ENCODE measurements around the gene UST.
"Not testable (repeated sequence)": the region's sequence is repeated elsewhere in the genome, so short reads cannot be mapped to it uniquely, and the experiment has no call there.

Gene UST

GRCh38 chr6:148845464-148845863 lies 98.6 kb downstream of the UST start:
- H3K4me1 ChIP-seq (ENCODE audit: control insufficient read depth in 1 of 2, insufficient read depth in 2 of 2, low read length in 2 of 2), result no peaks in the 10 kb centered on the region
- H3K9ac ChIP-seq (ENCODE audit: low read depth in 1 of 2, low read length in 2 of 2), result no peak overlapping the region
- H3K27me3 ChIP-seq (ENCODE audit: control insufficient read depth in 1 of 2, insufficient read depth in 2 of 2, low read length in 2 of 2), result no peaks in the 10 kb centered on the region
- no peak overlapping the region for H3K27ac ChIP-seq (ENCODE audit: low read depth, low read length)
- no peaks in the 10 kb centered on the region for H3K36me3 ChIP-seq (ENCODE audit: control insufficient read depth in 1 of 2, insufficient read depth in 2 of 2, low read length in 2 of 2)
- H3K9me3 ChIP-seq (ENCODE audit: control insufficient read depth in 1 of 2, low read length in 2 of 2), result no peaks in the 10 kb centered on the region
- H3K4me3 ChIP-seq (ENCODE audit: low read depth in 1 of 2, low read length in 2 of 2), result no peak overlapping the region

GRCh38 chr6:148846778-148847761 lies 100.2 kb downstream of the UST start:
- Histone ChIP-seq H3K36me3 (ENCODE audit: control insufficient read depth in 1 of 2, insufficient read depth in 2 of 2, low read length in 2 of 2) (no peaks in the 10 kb centered on the region), H3K4me3 (ENCODE audit: low read depth in 1 of 2, low read length in 2 of 2) (no peak overlapping the region), H3K27me3 (ENCODE audit: control insufficient read depth in 1 of 2, insufficient read depth in 2 of 2, low read length in 2 of 2) (no peaks in the 10 kb centered on the region), H3K9ac (ENCODE audit: low read depth in 1 of 2, low read length in 2 of 2) (no peak overlapping the region), H3K27ac (ENCODE audit: low read depth, low read length) (no peak overlapping the region), H3K4me1 (ENCODE audit: control insufficient read depth in 1 of 2, insufficient read depth in 2 of 2, low read length in 2 of 2) (no peaks in the 10 kb centered on the region), H3K9me3 (ENCODE audit: control insufficient read depth in 1 of 2, low read length in 2 of 2) (no peaks in the 10 kb centered on the region)

GRCh38 chr6:148848915-148849314 lies 102.1 kb downstream of the UST start:
- Histone ChIP-seq H3K36me3 (ENCODE audit: control insufficient read depth in 1 of 2, insufficient read depth in 2 of 2, low read length in 2 of 2) (no peaks in the 10 kb centered on the region), H3K4me1 (ENCODE audit: control insufficient read depth in 1 of 2, insufficient read depth in 2 of 2, low read length in 2 of 2) (no peaks in the 10 kb centered on the region), H3K9ac (ENCODE audit: low read depth in 1 of 2, low read length in 2 of 2) (no peak overlapping the region), H3K4me3 (ENCODE audit: low read depth in 1 of 2, low read length in 2 of 2) (no peak overlapping the region), H3K27me3 (ENCODE audit: control insufficient read depth in 1 of 2, insufficient read depth in 2 of 2, low read length in 2 of 2) (no peaks in the 10 kb centered on the region), H3K9me3 (ENCODE audit: control insufficient read depth in 1 of 2, low read length in 2 of 2) (no peaks in the 10 kb centered on the region), H3K27ac (ENCODE audit: low read depth, low read length) (no peak overlapping the region)

GRCh38 chr6:148849449-148849848 lies 102.6 kb downstream of the UST start:
- not testable (repeated sequence) for H3K27me3 ChIP-seq (ENCODE audit: control insufficient read depth in 1 of 2, insufficient read depth in 2 of 2, low read length in 2 of 2); H3K9me3 ChIP-seq (ENCODE audit: control insufficient read depth in 1 of 2, low read length in 2 of 2); H3K36me3 ChIP-seq (ENCODE audit: control insufficient read depth in 1 of 2, insufficient read depth in 2 of 2, low read length in 2 of 2); H3K27ac ChIP-seq (ENCODE audit: low read depth, low read length); H3K9ac ChIP-seq (ENCODE audit: low read depth in 1 of 2, low read length in 2 of 2); H3K4me3 ChIP-seq (ENCODE audit: low read depth in 1 of 2, low read length in 2 of 2); H3K4me1 ChIP-seq (ENCODE audit: control insufficient read depth in 1 of 2, insufficient read depth in 2 of 2, low read length in 2 of 2)

GRCh38 chr6:148850964-148851363 lies 104.1 kb downstream of the UST start:
- Histone ChIP-seq H3K9me3 (ENCODE audit: control insufficient read depth in 1 of 2, low read length in 2 of 2) (no peaks in the 10 kb centered on the region), H3K4me1 (ENCODE audit: control insufficient read depth in 1 of 2, insufficient read depth in 2 of 2, low read length in 2 of 2) (no peaks in the 10 kb centered on the region), H3K27ac (ENCODE audit: low read depth, low read length) (no peak overlapping the region), H3K9ac (ENCODE audit: low read depth in 1 of 2, low read length in 2 of 2) (no peak overlapping the region), H3K36me3 (ENCODE audit: control insufficient read depth in 1 of 2, insufficient read depth in 2 of 2, low read length in 2 of 2) (no peaks in the 10 kb centered on the region), H3K27me3 (ENCODE audit: control insufficient read depth in 1 of 2, insufficient read depth in 2 of 2, low read length in 2 of 2) (no peaks in the 10 kb centered on the region), H3K4me3 (ENCODE audit: low read depth in 1 of 2, low read length in 2 of 2) (no peak overlapping the region)

GRCh38 chr6:148851683-148852556 lies 105.1 kb downstream of the UST start:
- H3K9ac ChIP-seq (ENCODE audit: low read depth in 1 of 2, low read length in 2 of 2), result no peak overlapping the region
- H3K4me1 ChIP-seq (ENCODE audit: control insufficient read depth in 1 of 2, insufficient read depth in 2 of 2, low read length in 2 of 2), result no peaks in the 10 kb centered on the region
- no peak overlapping the region for H3K27ac ChIP-seq (ENCODE audit: low read depth, low read length)
- no peaks in the 10 kb centered on the region for H3K36me3 ChIP-seq (ENCODE audit: control insufficient read depth in 1 of 2, insufficient read depth in 2 of 2, low read length in 2 of 2)
- no peak overlapping the region for H3K4me3 ChIP-seq (ENCODE audit: low read depth in 1 of 2, low read length in 2 of 2)
- H3K9me3 ChIP-seq (ENCODE audit: control insufficient read depth in 1 of 2, low read length in 2 of 2), result no peaks in the 10 kb centered on the region
- H3K27me3 ChIP-seq (ENCODE audit: control insufficient read depth in 1 of 2, insufficient read depth in 2 of 2, low read length in 2 of 2), result peaks cover 0 to 3% of the 10 kb centered on the region in 2 donors

- peaks cover 0 to 3% of the 10 kb centered on the region in 2 donors for H3K27me3 ChIP-seq (ENCODE audit: control insufficient read depth in 1 of 2, insufficient read depth in 2 of 2, low read length in 2 of 2)
Measured at GRCh38 chr6:148852688-148853087, 105.9 kb downstream of the UST start.

GRCh38 chr6:148853113-148853512 lies 106.3 kb downstream of the UST start:
- H3K9ac ChIP-seq (ENCODE audit: low read depth in 1 of 2, low read length in 2 of 2); H3K36me3 ChIP-seq (ENCODE audit: control insufficient read depth in 1 of 2, insufficient read depth in 2 of 2, low read length in 2 of 2); H3K4me3 ChIP-seq (ENCODE audit: low read depth in 1 of 2, low read length in 2 of 2); H3K27ac ChIP-seq (ENCODE audit: low read depth, low read length); H3K9me3 ChIP-seq (ENCODE audit: control insufficient read depth in 1 of 2, low read length in 2 of 2); H3K27me3 ChIP-seq (ENCODE audit: control insufficient read depth in 1 of 2, insufficient read depth in 2 of 2, low read length in 2 of 2); H3K4me1 ChIP-seq (ENCODE audit: control insufficient read depth in 1 of 2, insufficient read depth in 2 of 2, low read length in 2 of 2): not testable (repeated sequence)

More at GRCh38 chr6:148852688-148853087, 105.9 kb downstream of the UST start:
- H3K4me1 ChIP-seq (ENCODE audit: control insufficient read depth in 1 of 2, insufficient read depth in 2 of 2, low read length in 2 of 2), result no peaks in the 10 kb centered on the region
- H3K27ac ChIP-seq (ENCODE audit: low read depth, low read length), result no peak overlapping the region
- H3K9me3 ChIP-seq (ENCODE audit: control insufficient read depth in 1 of 2, low read length in 2 of 2), result no peaks in the 10 kb centered on the region
- H3K9ac ChIP-seq (ENCODE audit: low read depth in 1 of 2, low read length in 2 of 2), result no peak overlapping the region
- no peak overlapping the region for H3K4me3 ChIP-seq (ENCODE audit: low read depth in 1 of 2, low read length in 2 of 2)
- H3K36me3 ChIP-seq (ENCODE audit: control insufficient read depth in 1 of 2, insufficient read depth in 2 of 2, low read length in 2 of 2), result no peaks in the 10 kb centered on the region

GRCh38 chr6:148854096-148854495 lies 107.3 kb downstream of the UST start:
- H3K27me3 ChIP-seq (ENCODE audit: control insufficient read depth in 1 of 2, insufficient read depth in 2 of 2, low read length in 2 of 2), result peaks cover 0 to 3% of the 10 kb centered on the region in 2 donors
- H3K27ac ChIP-seq (ENCODE audit: low read depth, low read length), result no peak overlapping the region
- H3K9me3 ChIP-seq (ENCODE audit: control insufficient read depth in 1 of 2, low read length in 2 of 2), result no peaks in the 10 kb centered on the region
- no peak overlapping the region for H3K9ac ChIP-seq (ENCODE audit: low read depth in 1 of 2, low read length in 2 of 2)
- no peaks in the 10 kb centered on the region for H3K36me3 ChIP-seq (ENCODE audit: control insufficient read depth in 1 of 2, insufficient read depth in 2 of 2, low read length in 2 of 2)
- no peak overlapping the region for H3K4me3 ChIP-seq (ENCODE audit: low read depth in 1 of 2, low read length in 2 of 2)
- H3K4me1 ChIP-seq (ENCODE audit: control insufficient read depth in 1 of 2, insufficient read depth in 2 of 2, low read length in 2 of 2), result no peaks in the 10 kb centered on the region

- Histone ChIP-seq H3K4me3 (ENCODE audit: low read depth in 1 of 2, low read length in 2 of 2) (no peak overlapping the region), H3K27ac (ENCODE audit: low read depth, low read length) (no peak overlapping the region), H3K27me3 (ENCODE audit: control insufficient read depth in 1 of 2, insufficient read depth in 2 of 2, low read length in 2 of 2) (peaks cover 0 to 3% of the 10 kb centered on the region in 2 donors), H3K9ac (ENCODE audit: low read depth in 1 of 2, low read length in 2 of 2) (no peak overlapping the region), H3K9me3 (ENCODE audit: control insufficient read depth in 1 of 2, low read length in 2 of 2) (no peaks in the 10 kb centered on the region), H3K4me1 (ENCODE audit: control insufficient read depth in 1 of 2, insufficient read depth in 2 of 2, low read length in 2 of 2) (no peaks in the 10 kb centered on the region), H3K36me3 (ENCODE audit: control insufficient read depth in 1 of 2, insufficient read depth in 2 of 2, low read length in 2 of 2) (no peaks in the 10 kb centered on the region)
Measured at GRCh38 chr6:148854992-148855391, 108.2 kb downstream of the UST start.

Measured in duodenal mucosa (tissue), 2 donors.